Measurements from ENCODE around the gene TEX14.
"Not testable (repeated sequence)": the region's sequence is repeated elsewhere in the genome, so short reads cannot be mapped to it uniquely, and the experiment has no call there.

The TEX14 gene

DNA sequence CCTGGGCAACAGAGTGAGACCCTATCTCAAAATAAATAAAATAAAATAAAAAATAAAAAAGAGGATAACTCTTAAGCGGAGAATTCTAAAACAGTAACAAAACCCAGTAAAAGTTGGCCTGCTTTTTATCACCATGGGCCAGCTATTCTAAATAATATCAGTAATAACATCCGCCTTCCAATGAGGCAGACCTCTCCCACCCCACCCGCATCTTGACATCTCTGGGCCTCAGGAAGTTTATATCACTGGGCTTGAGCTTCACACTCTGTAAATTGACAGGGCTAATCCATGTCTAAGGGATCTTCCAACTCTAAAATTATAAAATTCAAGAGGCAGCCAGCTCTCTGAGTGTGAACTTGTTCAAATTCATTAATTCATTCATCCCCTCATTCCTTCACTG lies 94.5 kb downstream of the TEX14 start:
- no peak for DNase-seq

DNA sequence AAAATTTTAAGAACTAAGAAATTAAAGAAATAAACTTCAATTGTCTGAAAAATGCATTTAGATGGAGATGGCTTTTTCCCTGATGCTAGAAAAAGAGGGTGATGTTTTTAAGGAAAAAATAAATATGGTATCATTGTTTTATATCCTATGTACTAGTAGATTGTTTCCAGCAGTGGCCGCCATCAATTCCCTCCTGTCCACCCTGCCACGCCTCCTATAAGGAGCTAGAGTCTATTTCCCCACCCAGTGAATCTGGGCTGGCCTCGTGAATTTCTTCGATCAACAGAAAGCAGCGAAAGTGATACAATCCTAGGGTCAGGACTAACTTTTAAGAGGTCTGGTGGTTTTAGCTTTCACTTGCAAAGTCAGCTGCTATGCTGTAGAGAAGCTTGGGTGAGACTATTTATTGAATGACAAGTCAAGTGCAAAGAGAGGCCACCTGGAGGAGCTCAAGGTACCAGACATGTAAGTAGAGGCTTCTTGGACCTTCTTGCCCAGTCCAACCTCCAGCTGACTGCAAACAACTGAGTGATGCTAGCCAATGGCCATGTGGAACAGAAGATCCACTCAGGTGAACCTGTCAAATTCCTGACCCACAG lies 96.6 kb downstream of the TEX14 start:
- no peak for DNase-seq

DNA sequence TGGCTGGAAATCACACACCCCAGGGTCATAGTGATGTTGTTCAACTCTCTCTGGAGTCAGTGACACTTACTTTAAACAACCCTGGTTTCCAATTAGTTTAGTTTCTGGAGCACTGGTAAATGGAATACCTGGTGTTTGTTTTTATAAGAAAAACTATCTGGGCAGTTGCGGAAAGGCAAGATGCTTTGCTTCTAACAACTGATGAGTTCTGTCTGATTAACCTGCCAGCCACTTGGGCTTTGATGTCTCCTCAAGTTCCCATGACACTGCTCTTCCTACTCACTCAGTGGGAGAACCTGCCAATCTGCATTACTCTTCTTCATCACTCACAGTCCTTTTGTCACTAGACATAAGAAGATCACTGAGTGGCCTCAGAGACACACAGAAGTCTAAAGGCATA lies 98.7 kb downstream of the TEX14 start:
- DNase-seq = no peak

DNA sequence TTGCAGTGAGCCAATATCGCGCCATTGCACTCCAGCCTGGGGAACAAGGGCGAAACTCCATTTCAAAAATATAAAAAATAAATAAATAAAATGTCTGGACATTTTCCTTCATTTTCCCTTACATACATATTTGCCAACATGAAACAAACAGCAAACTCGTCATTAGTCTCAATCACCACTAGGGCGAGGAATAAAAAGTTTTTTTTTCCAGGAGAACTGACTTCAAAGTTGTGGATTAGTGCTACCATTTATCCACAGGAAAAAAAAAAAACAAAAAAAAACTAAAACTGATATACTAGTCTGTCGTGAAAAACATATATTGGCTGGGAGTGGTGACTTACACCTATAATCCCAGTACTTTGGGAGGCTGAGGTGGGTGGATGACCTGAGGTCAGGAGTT lies 100.4 kb downstream of the TEX14 start:
- no peak for DNase-seq

DNA sequence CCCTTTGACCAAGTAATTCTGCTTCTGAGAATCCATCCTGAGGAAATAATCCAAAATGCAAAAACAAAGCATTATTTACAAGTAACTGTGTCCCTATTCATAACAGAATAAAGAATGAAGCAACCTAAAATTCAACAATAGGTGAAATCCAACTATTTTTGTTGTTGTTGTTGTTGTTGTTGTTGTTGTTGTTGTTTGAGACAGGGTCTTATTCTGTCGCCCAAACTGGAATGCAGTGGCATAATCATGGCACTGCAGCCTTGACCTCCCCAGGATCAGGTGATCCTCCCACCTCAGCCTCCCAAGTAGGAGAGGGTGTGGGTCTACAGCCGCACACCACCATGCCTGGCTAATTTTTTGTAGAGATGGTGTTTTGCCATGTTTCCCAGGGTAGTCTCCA lies 101.5 kb downstream of the TEX14 start:
- DNase-seq = no peak

DNA sequence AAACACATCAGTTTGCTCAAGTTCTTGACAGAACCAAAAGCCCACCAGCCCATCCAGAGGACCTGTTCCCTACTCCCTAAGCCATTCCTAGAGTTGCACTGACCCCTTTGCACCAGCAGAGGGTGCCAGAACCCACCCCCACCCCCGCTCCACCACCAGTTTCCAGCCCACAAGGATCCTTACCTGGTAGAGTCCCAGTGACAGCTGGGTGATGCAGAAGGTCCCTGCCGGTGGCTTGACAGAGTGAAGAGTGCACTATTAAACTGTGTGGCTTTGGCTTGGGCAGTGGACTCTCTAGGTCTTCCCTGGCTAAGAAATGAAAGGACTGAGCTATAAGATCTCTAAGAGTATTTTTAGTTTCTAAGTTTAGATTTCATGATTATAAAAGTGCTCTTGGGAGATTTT lies 104.1 kb downstream of the TEX14 start:
- peak; percentile 59 to 68 for DNase-seq

DNA sequence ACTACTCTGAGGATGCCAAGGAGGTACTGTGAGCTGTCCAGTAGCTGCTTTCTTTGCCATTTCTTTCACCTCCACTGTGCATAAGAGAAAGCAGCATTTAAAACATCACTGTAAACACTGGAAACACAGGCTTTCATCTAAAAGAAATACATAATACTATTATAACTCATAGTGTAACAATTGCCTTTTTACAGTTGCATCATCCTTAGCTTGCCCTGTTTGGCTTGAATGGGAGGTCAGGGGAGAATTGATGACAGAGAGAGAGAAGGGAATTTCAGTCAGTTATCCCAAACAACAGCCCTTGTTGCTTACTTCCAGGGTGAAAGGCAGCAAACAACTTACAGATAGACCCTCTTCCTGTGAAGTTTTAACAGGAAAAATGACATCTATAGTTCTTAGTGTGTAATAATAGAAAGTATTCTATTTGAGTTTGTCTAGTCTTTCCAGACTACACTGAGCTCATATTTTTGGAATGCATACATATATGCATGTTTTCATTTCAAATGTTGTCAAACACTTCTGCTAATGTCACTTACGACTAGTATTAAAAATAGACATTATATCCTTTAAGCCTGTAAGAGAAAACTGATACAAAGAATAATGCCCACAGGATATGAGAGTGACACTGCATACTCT lies 105.7 kb downstream of the TEX14 start:
- no peak for DNase-seq

DNA sequence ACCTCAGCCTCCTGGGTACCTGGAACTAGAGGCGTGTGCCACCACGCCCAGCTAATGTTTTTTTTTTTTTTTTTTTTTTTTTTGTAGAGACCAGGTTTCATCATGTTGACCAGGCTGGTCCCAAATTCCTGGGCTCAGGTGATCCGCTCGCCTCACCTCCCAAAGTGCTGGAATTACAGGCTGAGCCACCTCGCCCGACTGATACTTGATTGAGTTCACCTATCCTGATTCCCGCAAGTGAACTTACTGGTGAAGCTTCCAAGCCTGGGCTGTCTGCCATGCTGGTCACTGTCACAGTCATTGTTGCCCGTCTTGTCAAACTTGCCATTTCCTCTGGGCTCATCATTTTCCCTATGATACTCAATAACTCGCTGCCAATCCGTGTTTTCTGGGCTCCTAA lies 106.3 kb downstream of the TEX14 start:
- DNase-seq = no peak

DNA sequence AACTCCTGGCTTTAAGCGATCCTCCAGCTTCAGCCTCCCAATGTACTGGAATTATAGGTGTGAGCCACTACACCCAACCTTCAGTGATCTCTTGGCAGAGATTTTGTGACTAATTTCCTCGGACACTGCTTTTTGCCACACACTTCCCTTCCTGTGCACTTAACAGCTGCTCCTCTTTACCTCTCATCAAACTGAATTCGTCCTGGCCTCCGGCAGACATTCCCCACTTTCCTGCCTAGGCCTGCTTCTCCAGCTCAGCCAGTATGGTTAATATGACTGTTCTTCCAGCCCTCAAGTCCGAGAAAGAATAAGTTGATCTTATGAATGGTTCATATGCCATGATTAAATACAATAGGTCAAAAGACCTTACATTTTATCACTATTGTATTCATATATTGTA lies 108.4 kb downstream of the TEX14 start:
- no peak for DNase-seq

DNA sequence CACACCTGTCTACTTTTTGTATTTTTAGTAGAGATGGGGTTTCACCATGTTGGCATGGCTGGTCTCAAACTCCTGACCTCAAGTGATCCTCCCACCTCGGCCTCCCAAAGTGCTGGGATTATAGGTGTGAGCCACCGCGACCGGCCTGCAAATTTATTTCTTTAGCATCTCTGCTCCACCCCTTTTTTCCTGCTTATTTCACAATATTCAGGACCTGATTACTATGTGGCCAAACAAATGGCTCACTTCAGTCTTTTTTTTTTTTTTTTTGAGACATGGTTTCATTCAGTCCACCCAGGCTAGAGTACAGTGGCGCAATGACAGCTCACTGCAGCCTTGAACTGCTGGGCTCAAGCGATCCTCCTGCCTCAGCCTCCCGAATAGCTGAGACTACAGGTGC lies 109.1 kb downstream of the TEX14 start:
- not testable (repeated sequence) for DNase-seq

DNA sequence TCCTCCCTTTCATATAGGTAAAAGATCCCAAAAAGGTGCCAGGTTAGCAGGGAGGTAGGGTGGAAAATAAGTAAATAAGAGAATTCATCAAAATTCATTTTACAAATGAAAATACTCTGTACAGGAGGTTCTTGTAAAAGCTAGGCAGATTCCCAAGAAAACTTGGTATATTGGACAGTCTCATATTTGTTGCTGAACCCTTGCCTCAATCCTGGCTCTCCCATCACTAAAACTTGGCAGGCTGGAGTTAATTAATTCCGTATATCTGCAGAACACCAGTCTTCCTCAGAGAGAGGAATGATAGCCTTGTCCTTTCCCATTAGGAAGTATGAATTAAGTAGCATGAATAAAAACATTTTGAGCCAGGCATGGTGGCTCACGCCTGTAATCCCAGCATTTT lies 111.2 kb downstream of the TEX14 start:
- DNase-seq = no peak

DNA sequence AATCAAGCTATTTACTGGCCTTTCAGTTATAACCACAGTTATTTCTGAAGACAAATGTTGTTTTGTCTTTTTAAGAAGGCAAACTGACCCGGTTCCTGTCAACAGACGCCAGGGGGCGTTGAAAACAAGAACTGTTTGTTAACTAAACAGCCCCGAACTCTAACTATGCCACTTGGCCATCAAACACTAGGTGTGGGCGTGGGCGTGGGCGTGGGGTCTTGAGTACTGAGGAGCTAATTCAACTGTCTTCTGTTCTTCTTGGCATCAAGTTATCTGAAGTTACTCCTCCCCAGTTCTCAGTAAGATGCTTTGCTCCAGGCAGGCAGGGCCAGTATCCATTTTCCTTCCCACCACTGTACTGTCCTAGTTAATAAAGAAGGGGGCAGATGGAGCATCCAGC lies 114.1 kb downstream of the TEX14 start:
- DNase-seq = peak; percentile 54 to 55

DNA sequence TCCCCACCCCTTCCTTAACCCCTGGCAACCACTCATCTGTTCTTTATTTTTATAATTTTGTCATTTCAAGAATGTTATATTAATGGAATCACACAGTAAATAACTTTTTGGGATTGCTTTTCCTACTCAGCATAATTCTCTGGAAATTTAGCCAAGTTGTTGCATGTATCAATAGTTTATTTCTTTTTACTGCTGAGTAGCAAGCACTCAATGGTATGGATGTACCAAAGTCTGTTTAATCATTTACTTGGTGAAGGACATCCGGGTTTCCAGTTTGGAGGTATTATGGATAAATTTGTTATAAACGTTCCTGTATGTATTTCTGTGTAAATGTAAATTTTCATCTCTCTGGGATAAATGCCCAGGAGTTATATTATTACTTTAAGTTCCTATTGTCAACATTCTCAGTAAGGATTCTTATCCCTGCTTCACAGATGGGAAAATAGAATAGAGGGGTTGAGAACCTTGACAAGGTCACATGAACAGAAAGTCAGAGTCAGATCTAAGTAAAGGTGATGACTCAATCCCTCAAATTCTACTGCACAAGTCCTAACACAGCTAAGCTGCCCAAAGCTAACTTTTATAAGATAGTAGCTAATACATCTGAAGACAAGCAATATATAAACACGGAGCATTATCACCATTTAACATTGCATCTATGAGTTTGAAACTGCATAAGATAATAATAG lies 115.0 kb downstream of the TEX14 start:
- no peak for DNase-seq

DNA sequence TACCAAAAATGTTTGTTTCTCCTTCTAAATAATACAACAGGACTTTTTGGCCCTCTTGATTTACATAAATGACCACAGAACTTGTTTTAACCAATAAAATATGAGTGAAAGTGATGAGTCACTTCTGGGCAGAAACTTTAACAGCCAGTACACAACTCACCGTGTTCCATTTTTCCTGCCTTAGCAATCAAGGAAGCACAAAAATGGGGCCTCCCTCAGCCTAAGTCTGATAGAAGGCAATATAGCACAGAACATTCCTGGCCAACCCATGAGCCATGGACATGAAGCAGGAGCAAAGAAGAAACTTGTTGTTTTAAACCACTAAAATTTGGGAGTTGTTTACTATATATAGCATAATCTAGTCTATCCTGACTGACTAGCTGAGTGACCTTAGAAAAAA lies 116.3 kb downstream of the TEX14 start:
- no peak for DNase-seq

DNA sequence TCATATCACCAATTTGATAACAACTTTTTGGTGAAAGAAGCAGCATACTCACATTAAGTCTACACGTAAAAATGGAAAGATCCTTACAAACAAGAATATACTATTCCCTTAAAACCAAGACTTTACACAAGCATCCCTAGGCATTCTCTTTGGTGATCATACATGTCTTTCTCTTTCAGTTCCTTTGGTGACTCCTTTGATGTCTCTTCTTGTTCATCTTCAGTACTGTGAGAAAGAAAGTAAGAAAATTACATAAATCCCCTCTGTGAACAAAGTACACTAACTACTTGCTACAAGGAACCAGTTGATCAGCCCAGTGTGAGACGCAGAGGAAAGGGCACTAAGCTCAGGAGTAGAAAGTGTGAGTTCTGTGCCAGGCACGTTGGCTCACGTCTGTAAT lies 117.8 kb downstream of the TEX14 start:
- DNase-seq = no peak

DNA sequence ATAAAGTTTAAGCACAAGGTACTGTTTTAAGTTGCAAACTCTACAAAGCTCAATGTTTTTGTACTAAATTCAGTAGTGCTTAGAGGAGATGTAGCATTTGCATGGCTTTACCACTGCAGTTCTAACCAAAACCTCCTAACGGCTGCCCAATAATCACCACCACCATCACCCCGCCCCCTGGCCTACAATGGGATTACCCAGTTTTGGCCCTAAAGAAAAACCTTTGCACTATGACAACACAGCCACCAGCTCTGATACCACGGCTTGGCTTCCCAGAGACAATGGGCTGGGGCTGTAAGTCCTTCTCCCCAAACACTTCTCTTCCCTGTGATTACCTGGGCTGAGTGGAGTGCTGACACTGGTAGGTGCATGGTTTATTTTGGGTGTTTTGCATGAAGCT lies 119.0 kb downstream of the TEX14 start:
- no peak for DNase-seq

DNA sequence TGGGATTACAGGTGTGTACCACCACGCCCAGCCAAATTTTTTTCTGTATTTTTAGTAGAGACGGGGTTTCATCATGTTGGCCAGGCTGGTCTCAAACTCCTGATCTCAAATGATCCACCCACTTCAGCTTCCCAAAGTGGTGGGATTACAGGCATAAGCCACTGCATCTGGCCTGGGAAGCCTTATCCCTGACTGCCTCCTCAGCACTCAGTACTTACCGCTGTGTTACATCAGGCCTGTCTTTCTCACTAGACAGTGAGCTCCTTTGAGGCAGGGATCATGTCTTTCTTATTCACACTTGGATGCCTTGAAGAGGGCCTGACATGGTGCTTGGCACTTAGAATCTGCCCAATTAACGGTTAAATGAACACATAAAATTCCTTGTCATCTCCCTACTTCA lies 121.1 kb downstream of the TEX14 start:
- DNase-seq = no peak

DNA sequence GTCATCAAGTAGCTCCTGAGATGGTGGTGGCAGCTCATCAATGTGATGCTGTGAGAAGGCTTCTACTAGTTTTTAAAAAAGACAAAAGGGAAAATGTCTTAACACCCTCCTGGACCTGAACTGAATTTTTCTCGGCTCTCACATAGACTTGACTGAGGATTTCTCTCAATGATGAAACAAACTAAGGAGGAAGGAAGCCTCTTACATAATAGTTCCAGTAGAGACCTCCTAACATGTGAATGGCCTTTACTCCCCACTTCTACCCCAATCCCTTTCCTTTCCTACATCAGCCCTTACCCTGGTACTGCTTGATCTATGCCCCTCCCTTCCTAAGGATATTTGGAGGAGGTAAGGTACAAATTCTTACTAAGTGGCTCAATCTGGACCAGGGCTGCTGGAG lies 122.6 kb downstream of the TEX14 start:
- DNase-seq = no peak

DNA sequence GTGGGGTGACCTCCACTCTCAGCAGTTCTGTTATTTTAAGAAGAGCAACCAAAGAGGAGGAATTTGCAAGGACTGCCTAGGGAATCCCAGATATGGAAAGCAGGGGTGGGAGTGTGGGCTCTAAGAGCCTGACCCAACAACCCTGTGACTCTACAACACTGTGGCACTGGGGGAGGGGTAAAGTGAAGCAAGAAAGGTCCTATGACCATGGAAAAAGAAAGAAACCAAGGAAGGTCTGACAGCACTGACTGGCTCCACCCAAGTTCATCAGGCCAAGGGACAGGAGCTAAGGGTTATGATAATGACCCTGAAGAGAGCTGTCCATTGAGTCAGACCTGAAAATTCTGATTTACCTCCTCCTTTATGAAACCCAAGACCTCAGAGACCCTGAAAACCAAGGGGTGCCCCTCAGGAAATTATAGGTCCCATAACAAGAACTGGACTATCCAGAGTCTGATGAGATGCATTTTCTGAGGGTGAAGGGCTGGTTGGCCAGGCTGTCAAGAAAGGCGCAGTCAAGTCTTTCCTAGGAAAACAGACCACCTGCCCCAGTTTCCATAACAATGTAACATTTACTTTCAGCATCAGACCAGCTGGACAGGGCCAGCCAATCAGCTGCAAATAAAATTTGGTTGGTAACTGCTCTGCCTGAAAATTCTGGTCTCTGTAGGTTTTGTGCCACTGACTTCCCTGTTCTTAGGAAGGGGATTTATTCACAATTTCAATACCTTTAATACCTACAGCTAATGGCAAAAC lies 123.6 kb downstream of the TEX14 start:
- DNase-seq = no peak

DNA sequence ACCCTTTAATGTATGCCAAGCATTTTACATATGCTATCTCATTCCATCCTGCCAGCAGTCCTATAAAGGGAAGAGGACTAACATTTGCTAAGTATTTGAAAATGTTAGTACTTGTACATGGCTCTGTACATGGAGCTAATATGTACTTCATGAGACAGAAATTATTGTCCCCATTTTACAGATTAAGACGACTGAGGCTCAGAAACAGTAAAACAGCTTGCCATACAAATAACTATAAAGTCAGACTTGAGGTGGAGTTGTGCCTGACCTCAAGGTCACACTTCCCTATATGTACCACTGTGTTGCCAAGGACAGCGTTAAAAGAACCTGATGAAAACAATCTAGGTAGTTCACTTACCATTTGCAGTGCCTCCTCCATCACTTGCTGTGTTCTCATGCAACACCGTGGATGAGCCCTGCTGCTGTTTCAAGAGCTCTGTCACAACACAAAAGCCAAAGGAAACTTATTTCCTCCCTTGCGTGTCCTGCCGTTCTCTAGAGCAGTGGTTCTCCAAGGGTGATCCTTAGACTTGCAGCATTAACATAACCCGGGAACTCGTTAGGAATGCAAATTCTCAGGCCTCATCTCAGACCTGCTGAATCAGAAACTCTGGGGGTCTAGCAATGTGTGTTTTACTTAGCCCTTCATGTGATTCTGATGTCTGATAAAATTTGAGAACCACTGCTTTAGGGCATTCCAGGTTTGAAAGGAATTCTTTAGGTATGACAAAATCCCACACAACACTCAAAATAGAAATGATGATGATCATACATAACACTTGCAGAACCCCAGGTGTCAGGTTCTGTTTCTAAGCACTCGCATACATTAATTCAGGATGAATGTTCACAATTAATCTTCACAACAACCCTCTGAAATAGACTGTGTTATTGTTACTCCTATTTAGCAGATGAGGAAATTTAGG lies 126.2 kb downstream of the TEX14 start:
- no peak for DNase-seq

DNA sequence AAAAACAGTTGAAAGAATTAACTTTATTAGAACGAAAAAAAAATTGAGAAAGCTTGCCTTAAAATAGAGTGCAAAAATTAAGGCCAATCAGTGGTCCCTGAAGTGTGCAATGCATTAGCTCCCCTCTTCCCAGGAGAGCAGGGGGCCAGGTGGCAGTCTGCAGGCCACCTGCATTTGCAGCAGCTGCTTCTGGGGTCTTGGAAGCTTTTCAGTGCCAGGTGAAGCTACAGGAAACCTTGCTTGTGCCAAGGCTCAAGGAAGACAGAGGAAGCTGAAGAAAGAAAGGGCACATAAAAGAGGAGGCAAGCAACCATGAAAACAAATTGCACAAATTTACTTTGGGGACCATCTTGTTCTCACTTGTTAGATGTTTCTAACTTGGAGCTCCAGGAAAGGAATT lies 126.9 kb downstream of the TEX14 start:
- no peak for DNase-seq

DNA sequence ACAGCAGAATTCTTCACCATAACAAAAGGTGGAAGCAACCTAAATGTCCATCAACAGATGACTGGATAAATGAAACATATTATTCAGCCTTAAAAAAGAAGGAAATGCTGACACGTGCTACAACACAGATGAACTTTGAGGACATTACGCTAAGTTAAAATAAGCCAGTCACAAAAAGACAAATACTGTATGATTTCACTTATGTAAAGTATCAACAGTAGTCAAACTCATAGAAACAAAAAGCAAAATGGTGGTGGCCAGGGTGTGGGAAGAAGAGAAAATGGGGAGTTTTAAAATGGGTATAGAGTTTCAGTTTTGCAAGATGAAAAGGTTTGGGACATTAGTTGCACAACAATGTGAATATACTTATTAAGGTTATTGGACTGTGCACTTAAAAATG lies 127.6 kb downstream of the TEX14 start:
- DNase-seq = no peak

DNA sequence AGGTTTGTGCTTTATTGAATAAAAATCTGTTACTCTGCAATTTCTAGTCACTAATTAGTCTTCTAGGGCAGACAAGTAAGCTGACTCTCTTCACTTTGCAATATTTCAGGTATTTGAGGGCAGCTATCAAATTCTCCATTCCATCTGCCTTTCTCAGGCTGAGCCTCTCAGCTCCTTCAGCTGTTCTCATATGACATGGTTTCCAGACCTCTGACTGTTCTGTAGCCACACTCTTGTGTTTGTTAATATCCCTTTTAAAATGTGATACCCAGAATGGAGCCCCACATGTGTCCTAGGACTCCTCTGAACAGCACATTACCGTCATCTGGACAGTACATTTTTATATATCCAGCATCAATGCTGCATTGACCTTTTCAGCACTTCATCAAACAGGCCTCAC lies 131.3 kb downstream of the TEX14 start:
- no peak for DNase-seq
